Prostate gland (tissue), 2 donors: ENCODE results near the gene ZNF518A.

Experiments
- CTCF ChIP-seq, 4 experiments: fragments of 200-600 bp in 2 of 4; fragments of 450-650 bp in 2 of 4; sonication (generic) in 2 of 4; IDR thresholded peaks; 1 replicate in 3 of 4; 2 replicates in 1 of 4; pipeline ENCODE4 v1.5.1; 2016 to 2019; ENCODE audit warnings: antibody characterized with exemption in 4 of 4, mild to moderate bottlenecking in 2 of 4, moderate library complexity in 2 of 4
- POLR2A ChIP-seq: fragments of 450-650 bp; IDR thresholded peaks from one replicate; pipeline ENCODE4 v1.6.1; 2016; ENCODE audit warnings: antibody characterized with exemption, mild to moderate bottlenecking
- POLR2AphosphoS5 ChIP-seq: sonication (generic); formaldehyde crosslinking; IDR thresholded peaks from one replicate; pipeline ENCODE4 v1.6.1; 2017; ENCODE audit warnings: antibody characterized with exemption

DNA sequence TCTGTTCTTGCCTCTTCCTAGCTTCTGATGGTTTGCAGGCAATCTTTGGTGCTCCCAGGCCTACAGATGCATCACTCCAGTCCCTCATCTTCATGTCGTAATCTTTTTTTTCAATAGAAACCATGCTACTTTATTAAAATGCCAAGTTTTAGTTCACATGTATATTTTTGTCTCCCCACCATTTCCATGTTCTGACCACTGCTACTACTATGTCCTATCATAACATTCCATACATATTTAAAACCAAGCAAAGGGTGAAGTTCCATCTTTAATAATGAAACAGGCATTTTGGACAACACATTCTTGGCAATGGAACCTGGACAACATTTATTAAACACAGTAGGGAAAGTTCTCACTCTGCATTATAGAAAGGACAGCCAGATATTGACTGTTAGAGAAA lies 58.8 kb downstream of the ZNF518A start:
- TF ChIP-seq POLR2AphosphoS5: no peak
- no peak for TF ChIP-seq CTCF (IDR thresholded peaks at IDR 0.05)
- no peak for TF ChIP-seq POLR2A
